Esophagus (tissue), 2 donors: Measurements from ENCODE around the gene RASSF3. TPM values are rescaled to one million over a fixed set of nuclear protein-coding genes. Genes with fewer than 3 reads are reported as not detected.
"Not testable (repeated sequence)": the region's sequence is repeated elsewhere in the genome, so short reads cannot be mapped to it uniquely, and the experiment has no call there.

ENCODE experiments used
- H3K27ac ChIP-seq, 2 donors: one replicate each; pipeline ENCODE4 v1.5.1; 2013; ENCODE audit warnings: low read depth in 2 of 2, mild to moderate bottlenecking in 2 of 2, inconsistent platforms in 1 of 2, low read length in 1 of 2, moderate library complexity in 1 of 2
- H3K27me3 ChIP-seq, 2 donors: one replicate each; pipeline ENCODE4 v1.6.1; 2013; ENCODE audit warnings: low read length in 2 of 2, control low read depth in 1 of 2, mild to moderate bottlenecking in 1 of 2; ENCODE audit not compliant: insufficient read depth in 2 of 2, control insufficient read depth in 1 of 2
- H3K36me3 ChIP-seq, 2 donors: one replicate each; pipeline ENCODE4 v1.6.1; 2013; ENCODE audit warnings: low read length in 1 of 2; ENCODE audit not compliant: control insufficient read depth in 2 of 2, insufficient read depth in 2 of 2
- H3K4me1 ChIP-seq, 2 donors: one replicate each; pipeline ENCODE4 v1.6.1; 2013; ENCODE audit warnings: low read length in 1 of 2; ENCODE audit not compliant: control insufficient read depth in 2 of 2, insufficient read depth in 2 of 2
- H3K4me3 ChIP-seq, 2 donors: one replicate each; pipeline ENCODE4 v1.5.1; 2013; ENCODE audit warnings: low read length in 2 of 2, mild to moderate bottlenecking in 2 of 2, low read depth in 1 of 2, moderate library complexity in 1 of 2
- H3K9me3 ChIP-seq, 2 donors: one replicate each; pipeline ENCODE4 v1.6.1; 2013; ENCODE audit warnings: mild to moderate bottlenecking in 2 of 2, low read depth in 1 of 2, low read length in 1 of 2, moderate library complexity in 1 of 2; ENCODE audit not compliant: control insufficient read depth in 2 of 2, insufficient read depth in 1 of 2
- WGBS, 2 donors: extraction: QIAGEN DNeasy Blood & Tissue Kit; methylation state at CpG; one replicate each; pipeline ENCODE4 v1.1.7; 2013; 5-methylcytosine and 5-hydroxymethylcytosine counted together
- polyA plus RNA-seq, 2 donors: library from polyadenylated mRNA; stranded (reverse); fragments of 200-250 nt; gene quantifications; one replicate each; pipeline ENCODE4 v1.2.3, GENCODE V29; 2013
- donor health status: healthy with polysubstance abuse.
- donor health status: Bipolar disorder and iron deficiency.

The RASSF3 gene
- polyA plus RNA-seq, 2 donors: 12.2 to 12.5 TPM

- not testable (repeated sequence) for H3K4me1 ChIP-seq, H3K36me3 ChIP-seq, H3K27me3 ChIP-seq, H3K27ac ChIP-seq, H3K4me3 ChIP-seq, H3K9me3 ChIP-seq
- WGBS, 2 donors: 97 to 100% methylated on average over 1 of the region's 1 CpG
Measured at GRCh38 chr12:64626588-64626987, 16.3 kb downstream of the RASSF3 start.

GRCh38 chr12:64627771-64628170 is 17.5 kb downstream of the RASSF3 start:
- no peak overlapping the region for H3K4me3 ChIP-seq
- H3K36me3 ChIP-seq: no peaks in the 10 kb centered on the region
- H3K9me3 ChIP-seq: no peaks in the 10 kb centered on the region
- H3K27ac ChIP-seq: no peak overlapping the region
- H3K27me3 ChIP-seq: no peaks in the 10 kb centered on the region
- H3K4me1 ChIP-seq: peaks cover 0 to 3% of the 10 kb centered on the region in 2 donors

GRCh38 chr12:64631197-64631596 is 20.9 kb downstream of the RASSF3 start:
- Histone ChIP-seq H3K36me3 (no peaks in the 10 kb centered on the region), H3K4me1 (peaks cover 0 to 3% of the 10 kb centered on the region in 2 donors), H3K27me3 (no peaks in the 10 kb centered on the region), H3K27ac (no peak overlapping the region), H3K4me3 (no peak overlapping the region), H3K9me3 (no peaks in the 10 kb centered on the region)
- 90 to 95% methylated on average over 5 of the region's 5 CpGs for WGBS, 2 donors

- Histone ChIP-seq H3K27me3 (no peaks in the 10 kb centered on the region), H3K27ac (peak overlapping the region in 1 of 2 donors; percentile 11), H3K4me1 (peaks cover 0 to 3% of the 10 kb centered on the region in 2 donors), H3K4me3 (no peak overlapping the region), H3K9me3 (no peaks in the 10 kb centered on the region), H3K36me3 (no peaks in the 10 kb centered on the region)
- WGBS, 2 donors: 84 to 85% methylated on average over 5 of the region's 5 CpGs
Measured at GRCh38 chr12:64633011-64633939, 23.0 kb downstream of the RASSF3 start.

- H3K27ac ChIP-seq: no peak overlapping the region
- peaks cover 0 to 3% of the 10 kb centered on the region in 2 donors for H3K4me1 ChIP-seq
Measured at GRCh38 chr12:64633940-64634337, 23.6 kb downstream of the RASSF3 start.

GRCh38 chr12:64634508-64635092 is 24.3 kb downstream of the RASSF3 start:
- Histone ChIP-seq H3K36me3 (no peaks in the 10 kb centered on the region), H3K27ac (no peak overlapping the region), H3K9me3 (no peaks in the 10 kb centered on the region), H3K4me1 (peaks cover 0 to 3% of the 10 kb centered on the region in 2 donors), H3K4me3 (no peak overlapping the region), H3K27me3 (no peaks in the 10 kb centered on the region)
- 80 to 84% methylated on average over 7 of the region's 7 CpGs for WGBS, 2 donors

More at GRCh38 chr12:64633940-64634337, 23.6 kb downstream of the RASSF3 start:
- Histone ChIP-seq H3K27me3 (no peaks in the 10 kb centered on the region), H3K36me3 (no peaks in the 10 kb centered on the region), H3K4me3 (no peak overlapping the region), H3K9me3 (no peaks in the 10 kb centered on the region)

- Histone ChIP-seq H3K27ac (no peak overlapping the region), H3K36me3 (no peaks in the 10 kb centered on the region), H3K4me1 (peaks cover 0 to 3% of the 10 kb centered on the region in 2 donors), H3K9me3 (no peaks in the 10 kb centered on the region), H3K4me3 (no peak overlapping the region), H3K27me3 (no peaks in the 10 kb centered on the region)
- 73 to 76% methylated on average over 5 of the region's 5 CpGs for WGBS, 2 donors
Measured at GRCh38 chr12:64635356-64635998, 25.2 kb downstream of the RASSF3 start.

GRCh38 chr12:64636856-64637255 is 26.6 kb downstream of the RASSF3 start:
- Histone ChIP-seq H3K9me3 (no peaks in the 10 kb centered on the region), H3K36me3 (no peaks in the 10 kb centered on the region), H3K27ac (no peak overlapping the region), H3K4me1 (peaks cover 0 to 3% of the 10 kb centered on the region in 2 donors), H3K27me3 (no peaks in the 10 kb centered on the region), H3K4me3 (no peak overlapping the region)
- 91 to 93% methylated on average over 1 to 2 of the region's 2 CpGs for WGBS, 2 donors

GRCh38 chr12:64639466-64639865 is 29.2 kb downstream of the RASSF3 start:
- H3K4me1 ChIP-seq: no peaks in the 10 kb centered on the region
- H3K27me3 ChIP-seq: no peaks in the 10 kb centered on the region
- no peak overlapping the region for H3K27ac ChIP-seq
- no peaks in the 10 kb centered on the region for H3K36me3 ChIP-seq
- 65 to 87% methylated on average over 1 of the region's 1 CpG for WGBS, 2 donors
- no peaks in the 10 kb centered on the region for H3K9me3 ChIP-seq
- H3K4me3 ChIP-seq: no peak overlapping the region
